ENCODE data around the gene IRX3. TPM values are rescaled to one million over a fixed set of nuclear protein-coding genes. Genes with fewer than 3 reads are reported as not detected.

Gene IRX3
- total and polyA plus RNA-seq, 10 of the 15 experiments (the other 5 are each of a cell fraction or from before 2014, with no cell fraction given) = 0.05 TPM; not detected in 9

DNA sequence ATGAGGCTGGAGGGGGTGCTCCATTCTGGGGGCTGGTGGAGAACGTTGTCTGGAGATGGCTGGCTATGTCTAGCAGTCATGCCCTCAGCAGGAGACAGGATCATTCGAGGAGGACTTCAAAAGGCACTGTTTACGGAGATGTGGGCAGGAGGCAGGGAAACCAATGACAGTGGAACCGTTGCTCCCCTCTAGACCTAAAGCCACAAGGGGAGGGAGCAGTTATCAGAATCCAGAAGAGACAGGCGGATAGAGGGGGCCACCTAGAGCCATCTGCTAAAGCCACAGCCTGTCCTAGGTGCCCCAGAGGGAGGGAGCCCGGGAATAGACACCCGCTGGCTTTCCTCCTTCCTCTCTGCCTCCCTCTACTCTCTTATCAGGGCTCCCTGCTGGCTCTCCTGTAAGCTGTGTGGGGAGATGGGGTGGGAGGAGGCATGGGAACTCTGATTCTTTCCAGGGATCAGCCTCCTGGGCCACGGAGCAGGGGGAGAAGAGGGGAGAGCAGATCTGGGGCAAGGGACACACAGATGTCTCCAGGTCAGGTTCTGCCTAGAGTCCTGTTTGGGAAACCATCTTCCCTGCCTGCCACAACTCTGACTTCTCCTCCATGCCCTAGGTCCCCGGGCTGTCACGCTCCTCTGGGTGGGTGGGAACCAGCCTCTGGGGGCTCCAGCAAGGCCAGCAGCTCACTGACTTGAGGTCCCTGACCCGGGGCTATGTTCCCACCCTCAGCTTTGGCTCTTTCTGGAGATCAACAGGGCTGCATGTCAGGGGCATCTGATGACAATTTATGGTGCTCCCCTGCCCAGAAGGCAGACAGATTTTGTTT, 42.3 kb downstream of the IRX3 start (continued):
- TF ChIP-seq, protein P1, sequence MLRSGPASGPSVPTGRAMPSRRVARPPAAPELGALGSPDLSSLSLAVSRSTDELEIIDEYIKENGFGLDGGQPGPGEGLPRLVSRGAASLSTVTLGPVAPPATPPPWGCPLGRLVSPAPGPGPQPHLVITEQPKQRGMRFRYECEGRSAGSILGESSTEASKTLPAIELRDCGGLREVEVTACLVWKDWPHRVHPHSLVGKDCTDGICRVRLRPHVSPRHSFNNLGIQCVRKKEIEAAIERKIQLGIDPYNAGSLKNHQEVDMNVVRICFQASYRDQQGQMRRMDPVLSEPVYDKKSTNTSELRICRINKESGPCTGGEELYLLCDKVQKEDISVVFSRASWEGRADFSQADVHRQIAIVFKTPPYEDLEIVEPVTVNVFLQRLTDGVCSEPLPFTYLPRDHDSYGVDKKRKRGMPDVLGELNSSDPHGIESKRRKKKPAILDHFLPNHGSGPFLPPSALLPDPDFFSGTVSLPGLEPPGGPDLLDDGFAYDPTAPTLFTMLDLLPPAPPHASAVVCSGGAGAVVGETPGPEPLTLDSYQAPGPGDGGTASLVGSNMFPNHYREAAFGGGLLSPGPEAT (IDR thresholded peaks at IDR 0.05; ENCODE audit: low read depth) = no peak
- TF ChIP-seq, protein P2, sequence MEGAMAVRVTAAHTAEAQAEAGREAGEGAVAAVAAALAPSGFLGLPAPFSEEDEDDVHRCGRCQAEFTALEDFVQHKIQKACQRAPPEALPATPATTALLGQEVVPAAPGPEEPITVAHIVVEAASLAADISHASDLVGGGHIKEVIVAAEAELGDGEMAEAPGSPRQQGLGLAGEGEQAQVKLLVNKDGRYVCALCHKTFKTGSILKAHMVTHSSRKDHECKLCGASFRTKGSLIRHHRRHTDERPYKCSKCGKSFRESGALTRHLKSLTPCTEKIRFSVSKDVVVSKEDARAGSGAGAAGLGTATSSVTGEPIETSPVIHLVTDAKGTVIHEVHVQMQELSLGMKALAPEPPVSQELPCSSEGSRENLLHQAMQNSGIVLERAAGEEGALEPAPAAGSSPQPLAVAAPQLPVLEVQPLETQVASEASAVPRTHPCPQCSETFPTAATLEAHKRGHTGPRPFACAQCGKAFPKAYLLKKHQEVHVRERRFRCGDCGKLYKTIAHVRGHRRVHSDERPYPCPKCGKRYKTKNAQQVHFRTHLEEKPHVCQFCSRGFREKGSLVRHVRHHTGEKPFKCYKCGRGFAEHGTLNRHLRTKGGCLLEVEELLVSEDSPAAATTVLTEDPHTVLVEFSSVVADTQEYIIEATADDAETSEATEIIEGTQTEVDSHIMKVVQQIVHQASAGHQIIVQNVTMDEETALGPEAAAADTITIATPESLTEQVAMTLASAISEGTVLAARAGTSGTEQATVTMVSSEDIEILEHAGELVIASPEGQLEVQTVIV (IDR thresholded peaks at IDR 0.05; ENCODE audit: borderline replicate concordance, partially characterized antibody) = no peak
- TF ChIP-seq SIX5 (IDR thresholded peaks at IDR 0.05; ENCODE audit: low read depth, low read length, severe bottlenecking) = no peak
- TF ChIP-seq, protein P3, sequence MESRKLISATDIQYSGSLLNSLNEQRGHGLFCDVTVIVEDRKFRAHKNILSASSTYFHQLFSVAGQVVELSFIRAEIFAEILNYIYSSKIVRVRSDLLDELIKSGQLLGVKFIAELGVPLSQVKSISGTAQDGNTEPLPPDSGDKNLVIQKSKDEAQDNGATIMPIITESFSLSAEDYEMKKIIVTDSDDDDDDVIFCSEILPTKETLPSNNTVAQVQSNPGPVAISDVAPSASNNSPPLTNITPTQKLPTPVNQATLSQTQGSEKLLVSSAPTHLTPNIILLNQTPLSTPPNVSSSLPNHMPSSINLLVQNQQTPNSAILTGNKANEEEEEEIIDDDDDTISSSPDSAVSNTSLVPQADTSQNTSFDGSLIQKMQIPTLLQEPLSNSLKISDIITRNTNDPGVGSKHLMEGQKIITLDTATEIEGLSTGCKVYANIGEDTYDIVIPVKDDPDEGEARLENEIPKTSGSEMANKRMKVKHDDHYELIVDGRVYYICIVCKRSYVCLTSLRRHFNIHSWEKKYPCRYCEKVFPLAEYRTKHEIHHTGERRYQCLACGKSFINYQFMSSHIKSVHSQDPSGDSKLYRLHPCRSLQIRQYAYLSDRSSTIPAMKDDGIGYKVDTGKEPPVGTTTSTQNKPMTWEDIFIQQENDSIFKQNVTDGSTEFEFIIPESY (IDR thresholded peaks at IDR 0.05) = no peak
- no peak for TF ChIP-seq CHD2 (IDR thresholded peaks at IDR 0.05; ENCODE audit: borderline replicate concordance, low read depth, low read length)
- TF ChIP-seq TCF7 (IDR thresholded peaks at IDR 0.05; ENCODE audit: borderline replicate concordance) = no peak
- TF ChIP-seq MYC (IDR thresholded peaks at IDR 0.05; ENCODE audit: insufficient read depth, insufficient read length, insufficient replicate concordance, low read length, severe bottlenecking) = no peak
- no peak for TF ChIP-seq NR2F1 (conservative IDR thresholded peaks at IDR 0.05)
- no peak for TF ChIP-seq FOXM1 (IDR thresholded peaks at IDR 0.05; ENCODE audit: low read depth, low read length)
- no peak for TF ChIP-seq EP300 (IDR thresholded peaks at IDR 0.05; ENCODE audit: borderline replicate concordance in 1 of 2, control insufficient read depth in 1 of 2, low read depth in 2 of 2, low read length in 2 of 2)

All from GM12878 (cell line).